NCI-H526 treated with DMSO at 0.1 percent for 48 hours (cell line): ENCODE measurements around the gene TMPRSS13.
"Not testable (repeated sequence)": the region's sequence is repeated elsewhere in the genome, so short reads cannot be mapped to it uniquely, and the experiment has no call there.

Experiments
- DNase-seq: peaks from one replicate; lab custom pipeline; 2025; lab: John Stamatoyannopoulos, UW

Gene TMPRSS13

GRCh38 chr11:117872420-117872961 is 56.7 kb downstream of the TMPRSS13 start:
- no peak for DNase-seq

GRCh38 chr11:117871784-117872183 is 57.4 kb downstream of the TMPRSS13 start:
- DNase-seq = no peak

GRCh38 chr11:117871160-117871559 is 58.0 kb downstream of the TMPRSS13 start:
- DNase-seq = no peak

GRCh38 chr11:117870103-117870952 is 58.9 kb downstream of the TMPRSS13 start:
- peak; percentile 95 for DNase-seq

- DNase-seq = no peak
Observed at GRCh38 chr11:117869604-117870003, 59.6 kb downstream of the TMPRSS13 start.

GRCh38 chr11:117868815-117869561 is 60.2 kb downstream of the TMPRSS13 start:
- peak; percentile 83 for DNase-seq

GRCh38 chr11:117868088-117868487 is 61.1 kb downstream of the TMPRSS13 start:
- DNase-seq = no peak

- no peak for DNase-seq
Observed at GRCh38 chr11:117866526-117866925, 62.7 kb downstream of the TMPRSS13 start.

GRCh38 chr11:117865546-117865945 is 63.7 kb downstream of the TMPRSS13 start:
- not testable (repeated sequence) for DNase-seq

GRCh38 chr11:117863383-117863782 is 65.8 kb downstream of the TMPRSS13 start:
- DNase-seq = peak; percentile 67

GRCh38 chr11:117862753-117863152 is 66.4 kb downstream of the TMPRSS13 start:
- DNase-seq = no peak

GRCh38 chr11:117862019-117862725 is 67.0 kb downstream of the TMPRSS13 start:
- no peak for DNase-seq

- peak; percentile 99 for DNase-seq
Observed at GRCh38 chr11:117861151-117862018, 67.8 kb downstream of the TMPRSS13 start.

- no peak for DNase-seq
Observed at GRCh38 chr11:117860139-117860538, 69.1 kb downstream of the TMPRSS13 start.

- DNase-seq = no peak
Observed at GRCh38 chr11:117859488-117860112, 69.6 kb downstream of the TMPRSS13 start.

- no peak for DNase-seq
Observed at GRCh38 chr11:117859061-117859460, 70.1 kb downstream of the TMPRSS13 start.

- DNase-seq = no peak
Observed at GRCh38 chr11:117857734-117858414, 71.3 kb downstream of the TMPRSS13 start.

GRCh38 chr11:117855912-117856651 is 73.1 kb downstream of the TMPRSS13 start:
- DNase-seq = no peak

- DNase-seq = no peak
Observed at GRCh38 chr11:117855186-117855845, 73.9 kb downstream of the TMPRSS13 start.
